ENCODE measurements around the gene C10orf143.

- TF ChIP-seq CTCF (IDR thresholded peaks at IDR 0.05) (no peak), POLR2A (IDR thresholded peaks at IDR 0.05) (no peak)
Observed at GRCh38 chr10:130017631-130018022, 93.0 kb downstream of the C10orf143 start.
